HepG2 (cell line): ENCODE results near the gene CTSW. TPM values are rescaled to one million over a fixed set of nuclear protein-coding genes. Genes with fewer than 3 reads are reported as not detected.

Source experiments
- CREB1 ChIP-seq, 2 experiments: fragments of 450-650 bp in 1 of 2; IDR thresholded peaks; 2 replicates each; pipeline ENCODE4 v1.6.1; 2016 to 2017; ENCODE audit warnings: control low read depth in 1 of 2, mild to moderate bottlenecking in 1 of 2, missing compliant biosample characterization in 1 of 2, missing genetic modification characterization in 1 of 2
- DBP ChIP-seq: sonication (generic); formaldehyde crosslinking; IDR thresholded peaks from 2 replicates; pipeline ENCODE4 v1.4.0; 2020; ENCODE audit warnings: missing genetic modification reagents; ENCODE audit errors: not compliant biosample characterization
- ESRRA ChIP-seq: sonication (generic); formaldehyde crosslinking; IDR thresholded peaks from 2 replicates; pipeline ENCODE4 v1.5.1; 2020; ENCODE audit warnings: mild to moderate bottlenecking, low read depth, missing genetic modification reagents
- GATAD1 ChIP-seq: IDR thresholded peaks from 2 replicates; pipeline ENCODE4 v1.6.1; 2016; ENCODE audit warnings: missing genetic modification reagents, missing compliant biosample characterization
- HMG20A ChIP-seq: IDR thresholded peaks from 2 replicates; pipeline ENCODE4 v1.6.1; 2016; ENCODE audit warnings: borderline replicate concordance
- ISL2 ChIP-seq: sonication (generic); formaldehyde crosslinking; IDR thresholded peaks from 2 replicates; pipeline ENCODE4 v1.5.0; 2020; ENCODE audit warnings: missing genetic modification reagents
- JUNB ChIP-seq: sonication (generic); formaldehyde crosslinking; IDR thresholded peaks from 2 replicates; pipeline ENCODE4 v1.8.0; 2022; ENCODE audit warnings: missing genetic modification reagents, mild to moderate bottlenecking, borderline replicate concordance
- KDM5B ChIP-seq: sonication (generic); formaldehyde crosslinking; IDR thresholded peaks from 2 replicates; pipeline ENCODE4 v1.4.0; 2020; ENCODE audit warnings: missing genetic modification reagents, mild to moderate bottlenecking, borderline replicate concordance
- MIER3 ChIP-seq: IDR thresholded peaks from 2 replicates; pipeline ENCODE4 v1.6.1; 2016; ENCODE audit warnings: missing compliant biosample characterization, borderline replicate concordance
- NR2F1 ChIP-seq, 2 experiments: fragments of 450-650 bp in 1 of 2; formaldehyde crosslinking in 1 of 2; IDR thresholded peaks; 2 replicates each; pipeline versions ENCODE4 v1.5.0 to v1.6.1; 2016 to 2020; ENCODE audit warnings: mild to moderate bottlenecking in 1 of 2, missing compliant biosample characterization in 1 of 2, missing genetic modification reagents in 1 of 2, moderate library complexity in 1 of 2
- SNAI1 ChIP-seq: sonication (generic); formaldehyde crosslinking; IDR thresholded peaks from 2 replicates; pipeline ENCODE4 v1.5.0; 2020; ENCODE audit warnings: mild to moderate bottlenecking, missing genetic modification reagents, borderline replicate concordance
- SNAPC5 ChIP-seq: sonication (generic); formaldehyde crosslinking; IDR thresholded peaks from 2 replicates; pipeline ENCODE4 v1.8.1; 2023; ENCODE audit warnings: mild to moderate bottlenecking, missing genetic modification reagents, borderline replicate concordance
- STAG1 ChIP-seq: sonication (generic); formaldehyde crosslinking; IDR thresholded peaks from 2 replicates; pipeline ENCODE4 v1.4.0; 2020; ENCODE audit warnings: missing genetic modification reagents
- TCF12 ChIP-seq, 2 experiments: fragments of 450-650 bp in 1 of 2; sonication (generic) in 1 of 2; formaldehyde crosslinking in 1 of 2; IDR thresholded peaks; 2 replicates each; pipeline versions ENCODE4 v1.6.1 to v1.8.0; 2017 to 2022; ENCODE audit warnings: antibody characterized with exemption in 1 of 2, mild to moderate bottlenecking in 1 of 2, missing genetic modification reagents in 1 of 2, moderate library complexity in 1 of 2
- TEAD2 ChIP-seq: sonication (generic); formaldehyde crosslinking; IDR thresholded peaks from 2 replicates; pipeline ENCODE4 v1.9.0; 2021; ENCODE audit warnings: missing genetic modification reagents
- THYN1 ChIP-seq: sonication (generic); formaldehyde crosslinking; IDR thresholded peaks from 2 replicates; pipeline ENCODE4 v1.8.1; 2023; ENCODE audit warnings: low read depth, mild to moderate bottlenecking, moderate library complexity, missing genetic modification reagents, borderline replicate concordance
- ZBED4 ChIP-seq: sonication (generic); formaldehyde crosslinking; IDR thresholded peaks from 2 replicates; pipeline ENCODE4 v1.4.0; 2020; ENCODE audit warnings: missing genetic modification reagents, borderline replicate concordance
- ZC3H13 ChIP-seq: sonication (generic); formaldehyde crosslinking; IDR thresholded peaks from 2 replicates; pipeline ENCODE4 v1.8.1; 2023; ENCODE audit warnings: mild to moderate bottlenecking, missing genetic modification reagents, moderate library complexity
- ZMYM2 ChIP-seq: sonication (generic); formaldehyde crosslinking; IDR thresholded peaks from 2 replicates; pipeline ENCODE4 v1.8.0; 2022; ENCODE audit warnings: mild to moderate bottlenecking, missing genetic modification reagents
- ZNF225 ChIP-seq: sonication (generic); formaldehyde crosslinking; IDR thresholded peaks from 2 replicates; pipeline ENCODE4 v1.4.0; 2020; ENCODE audit warnings: mild to moderate bottlenecking, missing genetic modification reagents
- ZNF256 ChIP-seq: sonication (generic); formaldehyde crosslinking; conservative IDR thresholded peaks from 2 replicates; pipeline ENCODE4 v1.4.0; 2020; ENCODE audit warnings: missing genetic modification reagents
- ZNF629 ChIP-seq: sonication (generic); formaldehyde crosslinking; conservative IDR thresholded peaks from 2 replicates; pipeline ENCODE4 v1.5.0; 2020; ENCODE audit warnings: missing genetic modification reagents
- ZNF879 ChIP-seq: sonication (generic); formaldehyde crosslinking; IDR thresholded peaks from 2 replicates; pipeline ENCODE4 v1.8.1; 2023; ENCODE audit warnings: missing genetic modification reagents
- polyA plus RNA-seq, 8 experiments: library from polyadenylated mRNA; depleted of rRNA in 3 of 8; stranded (reverse) in 7 of 8; unstranded in 1 of 8; fragments of >200 nt; fragmentation: Illumina TruSeq in 4 of 8; extraction: Trizol in 4 of 8; gene quantifications; 2 replicates each; pipeline versions ENCODE4 v1.2.1 to v1.2.3, GENCODE V29; 2011 to 2016; ENCODE audit warnings: low read depth in 4 of 8, missing spikeins in 1 of 8, mixed read lengths in 1 of 8; ENCODE audit not compliant: insufficient read depth in 1 of 8
- total RNA-seq, 5 experiments: library from RNA; depleted of rRNA; stranded (reverse); fragments of >200 nt; fragmentation: Illumina TruSeq; extraction: Trizol; gene quantifications; 2 replicates each; pipeline ENCODE4 v1.2.3, GENCODE V29; 2016; ENCODE audit warnings: low read depth in 1 of 5
- TF ChIP-seq, protein P1 (sequence below): sonication (generic); formaldehyde crosslinking; IDR thresholded peaks from 2 replicates; pipeline ENCODE4 v1.4.0; 2020; ENCODE audit warnings: mild to moderate bottlenecking, missing genetic modification reagents

Gene CTSW
- total and polyA plus RNA-seq, 2 of the 13 experiments (the other 11 are each of a cell fraction or from before 2014, with no cell fraction given), result 0.09 TPM; not detected in 1

DNA sequence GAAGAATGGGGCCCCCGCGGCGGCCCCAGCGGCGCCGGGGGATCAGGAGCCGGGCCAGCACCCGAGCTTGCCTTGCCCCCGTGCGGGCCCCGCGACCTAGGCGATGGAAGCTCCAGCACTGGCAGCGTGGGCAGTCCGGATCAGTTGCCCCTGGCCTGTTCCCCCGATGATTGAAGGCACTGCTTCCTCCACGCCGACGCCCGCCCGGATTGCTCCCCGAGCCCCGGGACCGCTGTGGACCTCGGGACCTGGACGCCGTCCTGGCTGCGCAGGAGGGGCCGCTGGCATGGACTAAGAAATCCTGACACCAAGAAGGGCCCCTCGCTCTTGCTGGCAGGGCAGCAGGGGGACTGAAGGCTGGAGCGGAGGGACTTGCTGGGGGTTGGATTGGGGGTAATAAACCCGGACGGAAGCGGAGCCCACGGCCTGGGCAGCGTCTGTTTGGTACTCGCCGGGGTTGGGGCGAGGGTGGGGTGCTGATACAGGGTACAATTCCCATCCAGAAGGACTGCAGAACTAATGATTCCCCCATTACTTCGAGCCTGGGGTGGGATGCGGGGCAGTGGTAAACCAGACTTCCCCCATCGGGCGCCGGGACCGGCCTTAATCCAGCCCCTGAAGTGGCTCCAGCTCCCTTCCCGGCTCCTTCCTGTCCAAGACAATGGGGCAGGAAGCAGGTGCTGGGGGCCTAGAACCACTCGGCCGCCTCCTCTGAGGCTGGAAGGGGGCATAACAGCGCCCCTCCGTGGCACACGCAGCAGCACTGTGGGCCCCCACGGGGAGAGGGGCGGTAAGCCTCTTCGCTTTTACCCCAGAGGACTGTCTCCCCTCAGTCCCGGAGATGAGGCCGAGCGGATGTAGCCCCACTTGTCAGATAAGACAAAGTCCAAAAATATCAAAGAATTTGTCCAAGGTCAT is 11.8 kb downstream of the CTSW start (continued):
- TF ChIP-seq CREB1 (IDR thresholded peaks at IDR 0.05) (no peak), CREB1 (CRISPR knock-in tag; IDR thresholded peaks at IDR 0.05) (no peak), ZMYM2 (0 out of 2 replicates have a peak, but pooled peaks have one; percentile 38), MIER3 (CRISPR knock-in tag) (no peak), THYN1 (CRISPR knock-in tag) (no peak), ZNF879 (CRISPR knock-in tag) (no peak; the same call in 1 of the 2 replicates), ZC3H13 (CRISPR knock-in tag) (peak; percentile 97), ZBED4 (CRISPR knock-in tag) (0 out of 2 replicates have a peak, but pooled peaks have one; percentile 19), ISL2 (CRISPR knock-in tag) (0 out of 2 replicates have a peak, but pooled peaks have one; percentile 21), ZNF225 (CRISPR knock-in tag) (no peak), HMG20A (CRISPR knock-in tag) (no peak), TCF12 (IDR thresholded peaks at IDR 0.05) (no peak), TCF12 (CRISPR knock-in tag; IDR thresholded peaks at IDR 0.05) (no peak), KDM5B (CRISPR knock-in tag) (peak; percentile 56; the same call in 1 of the 2 replicates), GATAD1 (CRISPR knock-in tag) (peak; percentile 60; the same call in 1 of the 2 replicates), ESRRA (CRISPR knock-in tag) (peak; percentile 80), NR2F1 (CRISPR knock-in tag; IDR thresholded peaks at IDR 0.05) (no peak), SNAI1 (CRISPR knock-in tag) (no peak), JUNB (CRISPR knock-in tag) (no peak), ZNF629 (peak; percentile 52; the same call in 1 of the 2 replicates), DBP (CRISPR knock-in tag) (no peak), ZNF256 (CRISPR knock-in tag) (no peak), SNAPC5 (CRISPR knock-in tag) (no peak), STAG1 (CRISPR knock-in tag) (peak; percentile 39), TEAD2 (CRISPR knock-in tag) (no peak)
- TF ChIP-seq, protein P1, sequence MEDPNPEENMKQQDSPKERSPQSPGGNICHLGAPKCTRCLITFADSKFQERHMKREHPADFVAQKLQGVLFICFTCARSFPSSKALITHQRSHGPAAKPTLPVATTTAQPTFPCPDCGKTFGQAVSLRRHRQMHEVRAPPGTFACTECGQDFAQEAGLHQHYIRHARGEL (CRISPR knock-in tag), result no peak
